ENCODE results near the gene NVL. TPM values are rescaled to one million over a fixed set of nuclear protein-coding genes. Genes with fewer than 3 reads are reported as not detected.

NVL gene
- polyA plus RNA-seq, 1 of the 3 experiments (the other 2 are of a cell fraction): 12.4 TPM

- Histone ChIP-seq H3K27me3 (ENCODE audit: insufficient read depth) (no peaks in the 10 kb centered on the region), H3K9me3 (no peaks in the 10 kb centered on the region), H3K4me2 (no peak overlapping the region), H3K9ac (no peak overlapping the region), H3K4me3 (ENCODE audit: low read depth in 2 of 2, low read length in 1 of 2) (no peak overlapping the region), H3K9me2 (no peaks in the 10 kb centered on the region), H3F3A (replicated peaks; ENCODE audit: insufficient read depth) (peaks cover 23% of the 10 kb centered on the region), H2AFZ (ENCODE audit: low read depth) (no peak overlapping the region), H4K20me1 (ENCODE audit: insufficient read depth) (no peaks in the 10 kb centered on the region), H3K79me2 (ENCODE audit: insufficient read depth) (peaks cover 31% of the 10 kb centered on the region), H3K4me1 (ENCODE audit: control insufficient read depth in 1 of 2, insufficient read depth in 2 of 2, low read depth in 1 of 2, low read length in 1 of 2) (peaks cover 4 to 11% of the 10 kb centered on the region in 2 experiments), H3K27ac (ENCODE audit: low read depth in 2 of 2, low read length in 1 of 2) (no peak overlapping the region), H3K36me3 (replicated peaks in 1 of 2; ENCODE audit: control insufficient read depth in 1 of 2, insufficient read depth in 2 of 2, low read length in 1 of 2) (no peaks in the 10 kb centered on the region)
- WGBS (ENCODE audit: low lambda C conversion rate): 93% methylated on average over 2 of the region's 2 CpGs
- no peak for DNase-seq
- POLR2A ChIA-PET: no interaction called here
- TF ChIP-seq RXRA (IDR thresholded peaks at IDR 0.05; ENCODE audit: borderline replicate concordance, low read depth) (no peak), RAD21 (IDR thresholded peaks at IDR 0.05; ENCODE audit: low read length) (no peak), JUND (IDR thresholded peaks at IDR 0.05) (no peak), ZBTB33 (IDR thresholded peaks at IDR 0.05; ENCODE audit: borderline replicate concordance, low read depth) (no peak)
- TF ChIP-seq, protein P1, sequence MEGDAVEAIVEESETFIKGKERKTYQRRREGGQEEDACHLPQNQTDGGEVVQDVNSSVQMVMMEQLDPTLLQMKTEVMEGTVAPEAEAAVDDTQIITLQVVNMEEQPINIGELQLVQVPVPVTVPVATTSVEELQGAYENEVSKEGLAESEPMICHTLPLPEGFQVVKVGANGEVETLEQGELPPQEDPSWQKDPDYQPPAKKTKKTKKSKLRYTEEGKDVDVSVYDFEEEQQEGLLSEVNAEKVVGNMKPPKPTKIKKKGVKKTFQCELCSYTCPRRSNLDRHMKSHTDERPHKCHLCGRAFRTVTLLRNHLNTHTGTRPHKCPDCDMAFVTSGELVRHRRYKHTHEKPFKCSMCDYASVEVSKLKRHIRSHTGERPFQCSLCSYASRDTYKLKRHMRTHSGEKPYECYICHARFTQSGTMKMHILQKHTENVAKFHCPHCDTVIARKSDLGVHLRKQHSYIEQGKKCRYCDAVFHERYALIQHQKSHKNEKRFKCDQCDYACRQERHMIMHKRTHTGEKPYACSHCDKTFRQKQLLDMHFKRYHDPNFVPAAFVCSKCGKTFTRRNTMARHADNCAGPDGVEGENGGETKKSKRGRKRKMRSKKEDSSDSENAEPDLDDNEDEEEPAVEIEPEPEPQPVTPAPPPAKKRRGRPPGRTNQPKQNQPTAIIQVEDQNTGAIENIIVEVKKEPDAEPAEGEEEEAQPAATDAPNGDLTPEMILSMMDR (IDR thresholded peaks at IDR 0.05): no peak
- TF ChIP-seq, protein P2, sequence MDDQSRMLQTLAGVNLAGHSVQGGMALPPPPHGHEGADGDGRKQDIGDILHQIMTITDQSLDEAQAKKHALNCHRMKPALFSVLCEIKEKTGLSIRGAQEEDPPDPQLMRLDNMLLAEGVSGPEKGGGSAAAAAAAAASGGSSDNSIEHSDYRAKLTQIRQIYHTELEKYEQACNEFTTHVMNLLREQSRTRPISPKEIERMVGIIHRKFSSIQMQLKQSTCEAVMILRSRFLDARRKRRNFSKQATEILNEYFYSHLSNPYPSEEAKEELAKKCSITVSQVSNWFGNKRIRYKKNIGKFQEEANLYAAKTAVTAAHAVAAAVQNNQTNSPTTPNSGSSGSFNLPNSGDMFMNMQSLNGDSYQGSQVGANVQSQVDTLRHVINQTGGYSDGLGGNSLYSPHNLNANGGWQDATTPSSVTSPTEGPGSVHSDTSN (IDR thresholded peaks at IDR 0.05): no peak
- CTCF ChIA-PET: interaction anchor here (0.6 to 1.0 kb wide), 2 partner anchors 17 to 215 kb away, joined by 3 to 4 read pairs; no protein-coding TSS in a partner anchor
Observed at GRCh38 chr1:224331824-224332223, 1.9 kb upstream of the NVL start.

DNA sequence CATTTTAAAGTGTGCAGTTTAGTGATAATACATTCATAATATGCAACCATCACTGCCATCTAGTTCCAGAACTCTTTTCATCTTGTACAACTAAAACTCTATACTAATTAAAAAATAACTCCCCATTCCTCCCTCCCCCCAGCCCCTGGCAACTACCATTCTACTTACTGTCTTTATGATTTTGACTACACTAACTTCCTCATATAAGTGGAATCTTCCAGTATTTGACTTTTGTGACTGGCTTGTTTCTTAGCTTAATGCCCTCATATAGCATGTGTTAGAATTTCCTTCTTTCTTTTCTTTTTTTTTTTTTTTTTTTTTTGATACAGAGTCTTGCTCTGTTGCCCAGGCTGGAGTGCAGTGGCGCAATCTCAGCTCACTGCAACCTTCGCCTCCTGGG, 1.4 kb upstream of the NVL start:
- H3K4me3 ChIP-seq (ENCODE audit: low read depth in 2 of 2, low read length in 1 of 2): no peak overlapping the region
- 97% methylated on average over 2 of the region's 2 CpGs for WGBS (ENCODE audit: low lambda C conversion rate)
- H3K27ac ChIP-seq (ENCODE audit: low read depth in 2 of 2, low read length in 1 of 2): no peak overlapping the region; a peak in 1 of 4 replicates
- no peak overlapping the region for H3K9ac ChIP-seq
- H3K79me2 ChIP-seq (ENCODE audit: insufficient read depth): peaks cover 36% of the 10 kb centered on the region
- CTCF ChIA-PET: interaction anchor here (0.6 to 1.0 kb wide), 2 partner anchors 17 to 215 kb away, joined by 3 to 4 read pairs; no protein-coding TSS in a partner anchor
- no peak overlapping the region for H2AFZ ChIP-seq (ENCODE audit: low read depth)
- no peaks in the 10 kb centered on the region for H3K9me3 ChIP-seq
- H3K9me2 ChIP-seq: no peaks in the 10 kb centered on the region
- no peaks in the 10 kb centered on the region for H3K36me3 ChIP-seq (replicated peaks in 1 of 2; ENCODE audit: control insufficient read depth in 1 of 2, insufficient read depth in 2 of 2, low read length in 1 of 2)
- no peaks in the 10 kb centered on the region for H4K20me1 ChIP-seq (ENCODE audit: insufficient read depth)
- no peak overlapping the region for H3K4me2 ChIP-seq
- H3K4me1 ChIP-seq (ENCODE audit: control insufficient read depth in 1 of 2, insufficient read depth in 2 of 2, low read depth in 1 of 2, low read length in 1 of 2): peaks cover 4 to 11% of the 10 kb centered on the region in 2 experiments
- H3F3A ChIP-seq (replicated peaks; ENCODE audit: insufficient read depth): peaks cover 23% of the 10 kb centered on the region
- DNase-seq: no peak
- POLR2A ChIA-PET: no interaction called here
- no peaks in the 10 kb centered on the region for H3K27me3 ChIP-seq (ENCODE audit: insufficient read depth)
- TF ChIP-seq POLR2AphosphoS5 (IDR thresholded peaks at IDR 0.05; ENCODE audit: low read depth, low read length) (no peak), FOXJ3 (CRISPR knock-in tag; IDR thresholded peaks at IDR 0.05) (no peak), MXI1 (IDR thresholded peaks at IDR 0.05; ENCODE audit: low read depth, low read length) (no peak), YY1 (IDR thresholded peaks at IDR 0.05; ENCODE audit: low read depth) (no peak), RFX5 (IDR thresholded peaks at IDR 0.05; ENCODE audit: low read length) (no peak), NRF1 (IDR thresholded peaks at IDR 0.05; ENCODE audit: low read depth, low read length) (no peak), RXRA (IDR thresholded peaks at IDR 0.05; ENCODE audit: borderline replicate concordance, low read depth) (no peak), RCOR1 (IDR thresholded peaks at IDR 0.05; ENCODE audit: low read length) (no peak), TEAD4 (IDR thresholded peaks at IDR 0.05; ENCODE audit: borderline replicate concordance, insufficient read depth) (no peak)
- TF ChIP-seq, protein P3, sequence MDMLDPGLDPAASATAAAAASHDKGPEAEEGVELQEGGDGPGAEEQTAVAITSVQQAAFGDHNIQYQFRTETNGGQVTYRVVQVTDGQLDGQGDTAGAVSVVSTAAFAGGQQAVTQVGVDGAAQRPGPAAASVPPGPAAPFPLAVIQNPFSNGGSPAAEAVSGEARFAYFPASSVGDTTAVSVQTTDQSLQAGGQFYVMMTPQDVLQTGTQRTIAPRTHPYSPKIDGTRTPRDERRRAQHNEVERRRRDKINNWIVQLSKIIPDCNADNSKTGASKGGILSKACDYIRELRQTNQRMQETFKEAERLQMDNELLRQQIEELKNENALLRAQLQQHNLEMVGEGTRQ (IDR thresholded peaks at IDR 0.05; ENCODE audit: borderline replicate concordance, low read depth, low read length): no peak
- TF ChIP-seq, protein P4, sequence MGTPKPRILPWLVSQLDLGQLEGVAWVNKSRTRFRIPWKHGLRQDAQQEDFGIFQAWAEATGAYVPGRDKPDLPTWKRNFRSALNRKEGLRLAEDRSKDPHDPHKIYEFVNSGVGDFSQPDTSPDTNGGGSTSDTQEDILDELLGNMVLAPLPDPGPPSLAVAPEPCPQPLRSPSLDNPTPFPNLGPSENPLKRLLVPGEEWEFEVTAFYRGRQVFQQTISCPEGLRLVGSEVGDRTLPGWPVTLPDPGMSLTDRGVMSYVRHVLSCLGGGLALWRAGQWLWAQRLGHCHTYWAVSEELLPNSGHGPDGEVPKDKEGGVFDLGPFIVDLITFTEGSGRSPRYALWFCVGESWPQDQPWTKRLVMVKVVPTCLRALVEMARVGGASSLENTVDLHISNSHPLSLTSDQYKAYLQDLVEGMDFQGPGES (IDR thresholded peaks at IDR 0.05; ENCODE audit: low read depth, low read length): no peak

All from SK-N-SH (cell line).